ENCODE data around the gene HTR4.

DNA sequence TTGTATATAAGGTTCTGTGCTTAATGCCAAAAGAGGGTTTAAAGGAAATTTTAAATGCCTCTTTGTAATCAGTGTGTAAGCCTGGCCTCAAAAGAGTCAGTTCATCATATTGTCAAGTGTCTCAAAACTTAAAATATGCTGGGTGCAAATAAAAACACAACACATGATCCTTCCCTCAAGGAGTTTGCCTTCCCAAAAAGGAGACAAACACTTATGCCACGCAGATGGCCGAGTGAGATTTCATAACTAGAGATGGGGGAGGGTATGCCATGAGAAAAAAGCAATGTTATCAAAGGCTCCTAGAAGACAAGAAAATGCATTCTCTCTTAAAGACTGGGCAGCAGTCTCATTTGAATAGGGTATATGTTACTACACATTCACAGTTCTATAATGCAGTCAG lies 215.4 kb downstream of the HTR4 start:
- TF ChIP-seq, protein P1, sequence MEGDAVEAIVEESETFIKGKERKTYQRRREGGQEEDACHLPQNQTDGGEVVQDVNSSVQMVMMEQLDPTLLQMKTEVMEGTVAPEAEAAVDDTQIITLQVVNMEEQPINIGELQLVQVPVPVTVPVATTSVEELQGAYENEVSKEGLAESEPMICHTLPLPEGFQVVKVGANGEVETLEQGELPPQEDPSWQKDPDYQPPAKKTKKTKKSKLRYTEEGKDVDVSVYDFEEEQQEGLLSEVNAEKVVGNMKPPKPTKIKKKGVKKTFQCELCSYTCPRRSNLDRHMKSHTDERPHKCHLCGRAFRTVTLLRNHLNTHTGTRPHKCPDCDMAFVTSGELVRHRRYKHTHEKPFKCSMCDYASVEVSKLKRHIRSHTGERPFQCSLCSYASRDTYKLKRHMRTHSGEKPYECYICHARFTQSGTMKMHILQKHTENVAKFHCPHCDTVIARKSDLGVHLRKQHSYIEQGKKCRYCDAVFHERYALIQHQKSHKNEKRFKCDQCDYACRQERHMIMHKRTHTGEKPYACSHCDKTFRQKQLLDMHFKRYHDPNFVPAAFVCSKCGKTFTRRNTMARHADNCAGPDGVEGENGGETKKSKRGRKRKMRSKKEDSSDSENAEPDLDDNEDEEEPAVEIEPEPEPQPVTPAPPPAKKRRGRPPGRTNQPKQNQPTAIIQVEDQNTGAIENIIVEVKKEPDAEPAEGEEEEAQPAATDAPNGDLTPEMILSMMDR (IDR thresholded peaks at IDR 0.05) = no peak
- no peak for TF ChIP-seq POLR2A (IDR thresholded peaks at IDR 0.05)

All from esophagus squamous epithelium (tissue), 4 donors.